Stimulated activated CD4-positive, alpha-beta T cell treated with anti-CD3 and anti-CD28 coated beads, Interleukin-1b, Interleukin-23, amount 100 ng/mL, for 24 hours (primary cell): ENCODE results near the gene GPC5.
"Not testable (repeated sequence)": the region's sequence is repeated elsewhere in the genome, so short reads cannot be mapped to it uniquely, and the experiment has no call there.

Source experiments
- DNase-seq, 4 experiments: peaks; one replicate each; pipeline ENCODE4 v3.0.0-alpha.2; 2020; ENCODE audit warnings: low read depth in 4 of 4, low spot score in 1 of 4

The GPC5 gene

DNA sequence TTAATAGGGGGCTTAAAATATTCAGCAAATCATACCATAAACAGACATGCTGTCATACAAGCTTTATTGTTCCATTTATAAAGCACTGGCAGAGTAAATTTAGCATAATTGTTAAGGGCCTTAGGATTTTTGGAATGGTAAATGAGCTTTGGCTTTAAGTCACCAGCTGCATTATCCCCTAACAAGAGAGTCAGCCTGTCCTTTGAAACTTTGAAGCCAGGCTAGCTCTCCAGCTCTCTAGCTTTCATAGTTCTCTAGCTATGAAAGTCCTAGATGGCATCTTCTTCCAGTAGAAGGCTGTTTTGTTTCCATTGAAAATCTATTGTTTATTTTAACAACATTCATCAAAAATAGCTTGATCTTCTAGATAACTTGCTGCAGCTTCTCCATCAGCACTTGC, 1407.3 kb downstream of the GPC5 start:
- DNase-seq: no peak

GRCh38 chr13:92806215-92806614, 1407.8 kb downstream of the GPC5 start:
- DNase-seq: no peak

DNA sequence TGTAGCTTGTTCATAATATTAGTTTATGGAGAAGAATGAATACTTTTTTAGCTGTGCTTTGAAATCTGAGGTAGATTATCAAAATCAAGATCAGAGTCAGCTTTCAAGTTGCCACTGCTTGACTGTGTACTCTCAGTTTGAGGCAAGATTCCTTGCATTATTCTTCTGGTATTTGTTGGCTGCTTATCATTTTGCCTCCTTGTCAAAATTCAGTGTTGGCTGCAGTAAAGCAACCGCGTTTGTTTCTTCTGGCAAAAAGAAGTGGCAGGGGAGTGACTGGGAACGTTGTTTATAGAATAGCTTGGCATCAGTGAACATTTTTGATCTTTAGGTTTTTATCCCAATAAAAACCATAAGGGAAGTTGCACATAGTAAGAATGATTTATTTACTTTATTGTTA, 1408.9 kb downstream of the GPC5 start:
- DNase-seq: no peak

DNA sequence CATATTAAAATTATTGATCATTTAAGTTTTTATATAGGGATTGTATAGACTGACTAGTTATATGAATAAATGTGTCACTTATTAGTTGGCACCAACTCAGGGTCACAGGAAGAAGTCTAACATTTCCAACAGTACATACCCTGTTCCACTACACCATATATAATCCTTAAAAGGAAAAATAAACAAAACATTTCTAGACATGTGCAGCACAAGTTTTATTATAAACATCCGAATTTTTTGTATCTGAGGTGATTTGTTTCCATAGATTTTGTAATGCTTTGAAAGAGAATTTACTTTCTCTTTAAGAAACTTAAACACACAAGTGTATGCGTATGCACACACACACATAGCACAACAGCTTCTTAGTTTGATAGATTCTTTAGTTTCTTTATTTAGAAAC, 1409.5 kb downstream of the GPC5 start:
- no peak for DNase-seq

GRCh38 chr13:92821324-92821723, 1422.9 kb downstream of the GPC5 start:
- no peak for DNase-seq

DNA sequence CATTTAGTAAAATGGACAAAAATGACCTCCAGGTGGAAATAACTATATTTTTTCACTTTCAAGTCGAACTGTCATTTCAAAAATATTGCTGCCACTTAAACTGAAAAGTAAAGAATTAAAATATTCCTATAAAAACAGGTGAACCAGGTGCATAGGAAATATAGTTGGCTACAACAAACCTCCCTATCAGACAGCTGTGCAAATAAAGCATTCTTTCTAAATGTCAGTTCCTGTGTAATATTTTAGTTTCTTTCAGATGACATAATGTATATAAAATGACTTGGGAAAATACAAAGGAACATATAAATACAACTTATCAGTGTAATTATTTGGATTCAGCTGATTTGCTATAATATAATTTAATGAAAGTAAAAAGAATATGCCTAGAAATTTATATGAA, 1424.6 kb downstream of the GPC5 start:
- no peak for DNase-seq

- DNase-seq: no peak
Measured at GRCh38 chr13:92825938-92826596, 1427.6 kb downstream of the GPC5 start.

- no peak for DNase-seq
Measured at GRCh38 chr13:92827503-92827902, 1429.1 kb downstream of the GPC5 start.

GRCh38 chr13:92829930-92830329, 1431.5 kb downstream of the GPC5 start:
- DNase-seq: no peak

GRCh38 chr13:92830821-92831220, 1432.4 kb downstream of the GPC5 start:
- DNase-seq: no peak

GRCh38 chr13:92833071-92833470, 1434.7 kb downstream of the GPC5 start:
- DNase-seq: no peak

DNA sequence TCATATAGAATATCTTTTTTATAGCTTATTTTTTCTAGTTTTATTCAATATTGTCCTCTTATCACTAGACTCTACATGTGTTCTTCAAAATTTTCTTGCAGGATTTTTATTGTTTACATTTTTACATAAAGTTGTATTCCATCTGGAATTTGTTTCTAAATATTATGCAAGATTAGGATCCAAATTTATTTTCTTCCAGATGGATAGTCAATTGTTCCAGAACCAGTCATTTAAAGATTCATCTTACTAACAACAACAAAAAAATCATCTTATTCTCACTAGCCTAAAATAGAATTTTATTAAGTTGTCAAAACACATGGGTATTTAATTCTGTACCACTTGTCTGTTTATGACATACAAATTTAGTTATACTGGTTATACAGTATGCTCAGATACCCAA, 1437.8 kb downstream of the GPC5 start:
- DNase-seq: no peak

DNA sequence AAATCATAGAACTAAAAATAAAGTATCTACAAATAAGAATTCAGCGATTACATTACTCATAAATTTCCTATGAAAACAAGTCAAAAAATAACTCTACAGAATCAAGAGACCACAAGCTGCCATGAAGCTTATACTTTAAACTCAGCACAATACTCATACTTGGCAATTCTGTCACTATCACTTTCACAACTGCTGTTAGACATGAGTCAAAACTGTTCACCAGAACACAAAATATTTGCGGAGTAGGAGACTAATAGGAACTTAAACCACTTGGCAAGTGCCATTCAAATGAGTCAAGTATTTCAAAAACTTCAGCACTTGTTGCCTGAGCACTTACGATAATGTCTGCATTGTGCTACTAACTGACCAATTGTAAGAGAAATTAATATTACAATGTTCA, 1440.4 kb downstream of the GPC5 start:
- no peak for DNase-seq

DNA sequence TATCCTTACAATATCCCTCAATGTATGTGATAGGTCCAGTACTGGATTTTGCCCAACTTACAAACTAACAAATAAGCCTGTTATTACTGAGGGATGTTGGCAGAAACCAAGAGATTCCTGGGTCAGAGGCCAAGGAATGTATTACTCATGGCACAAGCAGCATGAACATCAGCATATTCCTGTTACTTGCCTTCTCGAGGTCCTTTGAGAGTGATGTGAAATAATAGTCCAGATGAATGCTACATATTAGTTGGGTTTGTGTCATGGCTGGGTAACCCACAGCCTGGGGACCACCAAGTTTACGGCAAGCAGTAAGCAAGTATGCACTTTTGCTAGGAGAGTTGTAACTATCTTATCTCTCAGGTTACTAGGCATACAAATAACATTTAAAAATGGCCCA, 1443.7 kb downstream of the GPC5 start:
- DNase-seq: no peak

DNA sequence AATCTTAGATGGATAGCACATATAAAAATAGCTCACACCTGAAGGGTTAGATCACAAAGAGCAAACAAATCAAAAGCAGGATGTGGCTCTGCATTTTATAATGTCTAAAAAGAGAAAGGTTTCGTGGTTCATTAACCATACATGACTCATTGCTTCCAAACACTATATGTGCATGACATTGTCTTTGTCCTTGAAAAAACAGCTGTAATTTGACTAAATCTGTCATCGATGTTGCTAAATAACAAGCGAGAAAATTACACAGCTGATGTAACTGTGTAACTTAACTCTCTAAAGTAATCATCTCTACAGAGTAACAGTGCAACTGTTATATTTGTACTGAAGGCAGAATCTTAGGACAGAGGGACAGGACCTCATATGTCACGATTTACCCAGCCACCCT, 1445.1 kb downstream of the GPC5 start:
- no peak for DNase-seq

DNA sequence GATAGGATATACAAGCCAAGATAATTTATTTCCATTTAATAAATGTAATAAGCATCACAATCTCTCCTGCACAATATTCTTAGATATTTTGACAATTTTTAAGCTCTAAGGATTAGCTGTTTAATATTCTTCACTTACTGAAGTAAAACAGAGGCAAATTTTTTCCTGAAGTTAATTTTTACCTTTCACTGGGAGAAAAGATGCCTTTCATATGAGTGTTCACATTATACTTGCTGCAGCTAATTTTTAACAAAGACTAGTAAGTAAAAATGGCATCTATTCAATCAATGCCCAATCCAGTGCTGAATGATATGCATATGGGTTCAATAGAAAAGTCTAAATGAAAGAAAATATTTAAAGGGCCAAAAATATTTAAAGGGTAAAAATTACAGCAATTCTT, 1451.0 kb downstream of the GPC5 start:
- no peak for DNase-seq

DNA sequence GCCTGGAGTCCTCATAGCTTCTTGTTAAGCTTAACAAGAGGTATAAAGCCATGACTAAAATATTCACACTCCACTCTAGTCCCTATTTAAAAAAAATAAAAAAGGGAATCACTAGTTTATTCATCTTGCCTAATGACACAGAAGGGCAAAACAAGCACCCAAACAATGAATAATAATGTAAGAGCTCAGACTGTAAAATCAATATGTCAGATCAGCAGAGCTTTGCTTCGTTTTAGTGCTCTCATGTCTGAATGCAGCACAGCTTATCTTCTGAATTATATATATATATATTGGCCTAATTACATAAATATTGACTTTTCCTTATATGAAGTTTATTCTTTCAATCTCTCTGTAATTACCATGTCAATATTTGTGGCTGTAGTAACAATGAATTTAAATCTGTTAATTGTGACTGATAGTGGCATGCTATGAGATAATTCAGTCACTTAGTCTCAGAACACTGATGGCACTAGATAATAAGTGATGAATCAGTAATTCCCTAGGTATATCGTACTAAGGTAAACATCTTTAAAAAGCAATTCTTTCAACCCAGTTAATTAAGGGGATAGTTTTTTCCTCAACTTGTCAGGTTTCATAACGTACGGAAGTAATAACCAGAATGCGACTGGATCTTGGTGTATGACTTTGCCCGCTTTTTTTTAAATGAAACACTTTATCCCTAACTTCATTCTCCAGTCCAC, 1466.3 kb downstream of the GPC5 start:
- DNase-seq: no peak

DNA sequence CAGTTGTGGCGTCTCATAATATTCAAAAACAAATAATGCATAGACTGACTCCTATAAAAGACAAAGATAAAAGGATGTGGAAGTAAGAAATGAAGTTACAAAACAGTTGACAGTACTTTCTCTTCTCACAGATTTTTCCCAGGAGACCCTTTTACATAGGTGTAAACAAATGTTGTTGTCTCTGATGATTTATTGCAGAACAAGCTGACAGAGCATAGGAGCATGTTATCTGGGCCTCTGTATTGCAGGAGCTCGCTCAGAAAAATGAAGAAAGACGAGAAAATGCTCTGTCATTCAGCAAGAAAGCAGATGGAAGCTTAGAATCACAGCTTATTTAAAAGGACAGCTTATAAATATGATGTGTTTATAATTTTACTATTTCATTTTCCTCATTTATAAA, 1474.6 kb downstream of the GPC5 start:
- no peak for DNase-seq

DNA sequence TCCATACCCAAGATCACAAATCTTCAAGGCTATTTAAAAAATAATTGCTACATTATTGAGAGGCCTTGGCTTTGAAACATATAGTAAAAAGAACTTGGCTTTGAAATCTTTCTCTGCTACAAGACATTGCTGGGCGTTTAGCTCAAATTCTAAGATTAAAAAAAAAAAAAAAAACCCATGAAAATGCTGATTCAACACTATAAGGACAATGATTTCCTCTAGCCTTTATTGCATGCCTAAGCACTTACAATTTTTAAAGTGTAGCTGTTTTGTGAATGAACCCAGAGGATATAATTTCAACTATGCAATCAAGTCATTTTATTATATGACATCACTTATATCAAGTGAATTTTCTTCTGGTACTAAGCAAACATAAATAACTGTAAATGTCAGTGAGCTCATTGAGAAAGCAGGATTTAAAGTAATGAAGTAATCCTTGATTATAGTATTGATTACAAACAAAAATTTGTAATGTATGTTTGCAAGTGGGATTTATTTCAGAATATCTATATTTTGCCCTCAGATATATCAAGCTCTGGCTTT, 1488.2 kb downstream of the GPC5 start:
- no peak for DNase-seq

- no peak for DNase-seq
Measured at GRCh38 chr13:92894447-92894846, 1496.0 kb downstream of the GPC5 start.

DNA sequence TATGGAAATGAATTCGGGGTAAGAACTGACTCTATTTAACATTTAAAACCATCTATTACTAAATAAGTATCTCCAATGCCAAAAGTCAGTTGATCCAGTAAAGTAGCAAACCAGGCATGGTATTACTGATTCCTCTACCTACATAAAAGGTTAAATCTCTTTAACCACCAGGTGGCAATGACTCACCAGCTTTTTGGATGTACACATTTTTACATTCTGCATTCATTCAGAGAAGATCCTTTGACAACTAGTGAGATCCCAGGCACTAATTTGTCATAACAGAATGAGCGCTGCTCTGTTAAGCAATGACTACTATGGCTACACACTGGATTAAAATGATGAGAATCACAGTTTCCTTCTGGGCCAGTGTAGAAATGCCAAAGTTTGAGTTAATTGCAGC, 1498.4 kb downstream of the GPC5 start:
- DNase-seq: no peak

DNA sequence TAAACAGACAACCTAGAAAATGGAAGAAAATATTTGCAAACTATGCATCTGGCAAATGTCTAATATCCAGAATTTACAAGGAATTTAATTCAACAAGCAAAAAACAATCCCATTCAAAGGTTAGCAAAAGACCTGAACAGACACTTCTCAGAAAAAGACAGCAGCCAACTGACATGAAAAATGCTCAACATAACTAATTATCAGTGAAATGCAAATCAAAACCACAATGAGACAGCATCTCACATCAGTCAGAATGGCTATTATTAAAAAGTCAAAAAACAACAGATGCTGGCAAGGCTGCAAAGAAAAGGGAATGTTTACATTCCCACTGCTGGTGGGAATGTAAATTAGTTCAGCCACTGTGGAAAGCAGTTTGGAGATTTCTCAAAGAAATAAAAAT, 1500.5 kb downstream of the GPC5 start:
- not testable (repeated sequence) for DNase-seq

GRCh38 chr13:92900446-92900845, 1502.0 kb downstream of the GPC5 start:
- no peak for DNase-seq
